Measurements from ENCODE around the gene DGKD.

The DGKD gene

GRCh38 chr2:233468741-233469110, 114.4 kb downstream of the DGKD start:
- no peak overlapping the region for H3K9ac ChIP-seq (ENCODE audit: low read length)
- H3K36me3 ChIP-seq (replicated peaks; ENCODE audit: insufficient read depth, low read length): no peaks in the 10 kb centered on the region
- TF ChIP-seq EZH2 (optimal IDR thresholded peaks at IDR 0.05; ENCODE audit: low read depth, low read length) (no peak), CTCF (IDR thresholded peaks at IDR 0.05; ENCODE audit: low read length) (no peak), EZH2phosphoT487 (IDR thresholded peaks at IDR 0.05; ENCODE audit: low read length) (no peak)
- no peaks in the 10 kb centered on the region for H3F3A ChIP-seq (ENCODE audit: insufficient read depth, low read length)
- no peak for DNase-seq
- no peaks in the 10 kb centered on the region for H3K9me2 ChIP-seq (replicated peaks; ENCODE audit: insufficient read depth, low read length)
- H3K27ac ChIP-seq (ENCODE audit: low read length): no peak overlapping the region
- no peaks in the 10 kb centered on the region for H3K79me2 ChIP-seq (ENCODE audit: low read length)
- H2AFZ ChIP-seq (ENCODE audit: low read length): no peak overlapping the region
- H3K4me1 ChIP-seq (ENCODE audit: low read length): no peaks in the 10 kb centered on the region
- H3K9me3 ChIP-seq (replicated peaks; ENCODE audit: insufficient read depth, low read length): no peaks in the 10 kb centered on the region
- no peak overlapping the region for H3K4me3 ChIP-seq (ENCODE audit: low read length)
- no peaks in the 10 kb centered on the region for H4K20me1 ChIP-seq (ENCODE audit: insufficient read depth, low read length)
- H3K27me3 ChIP-seq (replicated peaks; ENCODE audit: insufficient read depth, low read length): no peaks in the 10 kb centered on the region
- no peak overlapping the region for H3K4me2 ChIP-seq (ENCODE audit: low read depth, low read length)

- no peak overlapping the region for H2AFZ ChIP-seq (ENCODE audit: low read length)
- H3K9me2 ChIP-seq (replicated peaks; ENCODE audit: insufficient read depth, low read length): no peaks in the 10 kb centered on the region
- no peak for TF ChIP-seq EZH2phosphoT487 (IDR thresholded peaks at IDR 0.05; ENCODE audit: low read length)
- no peak for TF ChIP-seq CTCF (IDR thresholded peaks at IDR 0.05; ENCODE audit: low read length)
- TF ChIP-seq EZH2 (optimal IDR thresholded peaks at IDR 0.05; ENCODE audit: low read depth, low read length): no peak
- H3K4me1 ChIP-seq (ENCODE audit: low read length): no peaks in the 10 kb centered on the region
- no peaks in the 10 kb centered on the region for H3K9me3 ChIP-seq (replicated peaks; ENCODE audit: insufficient read depth, low read length)
- H3K4me2 ChIP-seq (ENCODE audit: low read depth, low read length): no peak overlapping the region
- H3K79me2 ChIP-seq (ENCODE audit: low read length): no peaks in the 10 kb centered on the region
- no peaks in the 10 kb centered on the region for H3F3A ChIP-seq (ENCODE audit: insufficient read depth, low read length)
- no peak overlapping the region for H3K9ac ChIP-seq (ENCODE audit: low read length)
- no peaks in the 10 kb centered on the region for H3K27me3 ChIP-seq (replicated peaks; ENCODE audit: insufficient read depth, low read length)
- no peak for DNase-seq
- no peak overlapping the region for H3K4me3 ChIP-seq (ENCODE audit: low read length)
- no peaks in the 10 kb centered on the region for H4K20me1 ChIP-seq (ENCODE audit: insufficient read depth, low read length)
- H3K27ac ChIP-seq (ENCODE audit: low read length): no peak overlapping the region
- H3K36me3 ChIP-seq (replicated peaks; ENCODE audit: insufficient read depth, low read length): no peaks in the 10 kb centered on the region
These were observed 115.1 kb downstream of the DGKD start for GRCh38 chr2:233469261-233470010.

- H3K36me3 ChIP-seq (replicated peaks; ENCODE audit: insufficient read depth, low read length): no peaks in the 10 kb centered on the region
- no peaks in the 10 kb centered on the region for H4K20me1 ChIP-seq (ENCODE audit: insufficient read depth, low read length)
These were observed 115.9 kb downstream of the DGKD start for GRCh38 chr2:233470011-233470687.

More at GRCh38 chr2:233470011-233470687, 115.9 kb downstream of the DGKD start:
- no peaks in the 10 kb centered on the region for H3K79me2 ChIP-seq (ENCODE audit: low read length)
- no peak overlapping the region for H3K4me2 ChIP-seq (ENCODE audit: low read depth, low read length)
- H3K9me2 ChIP-seq (replicated peaks; ENCODE audit: insufficient read depth, low read length): no peaks in the 10 kb centered on the region
- H2AFZ ChIP-seq (ENCODE audit: low read length): no peak overlapping the region
- no peak overlapping the region for H3K4me3 ChIP-seq (ENCODE audit: low read length)
- no peaks in the 10 kb centered on the region for H3K4me1 ChIP-seq (ENCODE audit: low read length)
- no peak overlapping the region for H3K27ac ChIP-seq (ENCODE audit: low read length)
- H3K27me3 ChIP-seq (replicated peaks; ENCODE audit: insufficient read depth, low read length): no peaks in the 10 kb centered on the region
- TF ChIP-seq EZH2 (optimal IDR thresholded peaks at IDR 0.05; ENCODE audit: low read depth, low read length): no peak
- no peak for TF ChIP-seq CTCF (IDR thresholded peaks at IDR 0.05; ENCODE audit: low read length)
- no peak for TF ChIP-seq EZH2phosphoT487 (IDR thresholded peaks at IDR 0.05; ENCODE audit: low read length)
- no peaks in the 10 kb centered on the region for H3F3A ChIP-seq (ENCODE audit: insufficient read depth, low read length)
- H3K9me3 ChIP-seq (replicated peaks; ENCODE audit: insufficient read depth, low read length): no peaks in the 10 kb centered on the region
- H3K9ac ChIP-seq (ENCODE audit: low read length): no peak overlapping the region
- no peak for DNase-seq

All from MM.1S (cell line).